Measurements from ENCODE around the gene CDCP2. TPM values are rescaled to one million over a fixed set of nuclear protein-coding genes. Genes with fewer than 3 reads are reported as not detected.

The CDCP2 gene
- total RNA-seq, 1 experiment from 2014 or later = not detected

DNA sequence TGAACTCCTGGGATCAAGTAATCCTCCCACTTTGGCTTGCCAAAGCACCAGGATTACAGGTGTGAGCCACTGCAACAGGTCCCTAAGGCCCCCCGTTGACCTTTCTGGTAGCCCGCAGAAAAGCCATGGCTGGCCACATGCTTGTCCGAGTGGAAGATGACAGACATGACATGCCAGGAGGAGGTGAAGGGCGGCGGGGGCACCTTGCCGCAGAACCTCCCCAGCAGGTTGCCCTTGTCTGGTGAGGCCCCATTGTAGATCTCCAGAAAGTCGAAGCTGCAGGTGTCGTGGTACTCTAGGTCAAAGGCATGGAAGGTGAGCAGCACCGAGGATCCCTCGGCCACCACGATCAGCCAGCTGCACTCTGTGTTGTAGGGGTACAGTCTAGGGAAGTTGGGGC is 8.4 kb downstream of the CDCP2 start:
- Mint-ChIP-seq H3K27me3 (ENCODE audit: low read depth) (no peaks in the 10 kb centered on the region), H3K36me3 (no peaks in the 10 kb centered on the region), H3K27ac (no peak overlapping the region), H3K4me3 (no peak overlapping the region), H3K9me3 (no peaks in the 10 kb centered on the region), H3K4me1 (no peaks in the 10 kb centered on the region)
- no peak for ATAC-seq
- ChIA-PET POLR2A (no interaction called here), CTCF (interaction anchor here (1.2 kb wide), 1 partner anchor 23 kb away, joined by 3 read pairs; no protein-coding TSS in a partner anchor)
- DNase-seq (ENCODE audit: low spot score) = no peak
- TF ChIP-seq FOXP4 (CRISPR knock-in tag; IDR thresholded peaks at IDR 0.05) (no peak), ZNF423 (CRISPR knock-in tag; IDR thresholded peaks at IDR 0.05) (no peak), HMGXB4 (CRISPR knock-in tag; IDR thresholded peaks at IDR 0.05) (no peak), RELA (CRISPR knock-in tag; IDR thresholded peaks at IDR 0.05; ENCODE audit: borderline replicate concordance) (no peak), IRF2 (CRISPR knock-in tag; IDR thresholded peaks at IDR 0.05; ENCODE audit: borderline replicate concordance, low read depth) (no peak), RORB (CRISPR knock-in tag; IDR thresholded peaks at IDR 0.05) (no peak), TP53 (CRISPR knock-in tag; IDR thresholded peaks at IDR 0.05) (no peak), GABPB1 (CRISPR knock-in tag; IDR thresholded peaks at IDR 0.05) (no peak), IRF1 (CRISPR knock-in tag; IDR thresholded peaks at IDR 0.05) (no peak), GTF2I (CRISPR knock-in tag; conservative IDR thresholded peaks at IDR 0.05) (no peak)
- TF ChIP-seq, protein P1, sequence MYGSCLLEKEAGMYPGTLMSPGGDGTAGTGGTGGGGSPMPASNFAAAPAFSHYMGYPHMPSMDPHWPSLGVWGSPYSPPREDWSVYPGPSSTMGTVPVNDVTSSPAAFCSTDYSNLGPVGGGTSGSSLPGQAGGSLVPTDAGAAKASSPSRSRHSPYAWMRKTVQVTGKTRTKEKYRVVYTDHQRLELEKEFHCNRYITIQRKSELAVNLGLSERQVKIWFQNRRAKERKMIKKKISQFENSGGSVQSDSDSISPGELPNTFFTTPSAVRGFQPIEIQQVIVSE (CRISPR knock-in tag; IDR thresholded peaks at IDR 0.05; ENCODE audit: borderline replicate concordance) = no peak

DNA sequence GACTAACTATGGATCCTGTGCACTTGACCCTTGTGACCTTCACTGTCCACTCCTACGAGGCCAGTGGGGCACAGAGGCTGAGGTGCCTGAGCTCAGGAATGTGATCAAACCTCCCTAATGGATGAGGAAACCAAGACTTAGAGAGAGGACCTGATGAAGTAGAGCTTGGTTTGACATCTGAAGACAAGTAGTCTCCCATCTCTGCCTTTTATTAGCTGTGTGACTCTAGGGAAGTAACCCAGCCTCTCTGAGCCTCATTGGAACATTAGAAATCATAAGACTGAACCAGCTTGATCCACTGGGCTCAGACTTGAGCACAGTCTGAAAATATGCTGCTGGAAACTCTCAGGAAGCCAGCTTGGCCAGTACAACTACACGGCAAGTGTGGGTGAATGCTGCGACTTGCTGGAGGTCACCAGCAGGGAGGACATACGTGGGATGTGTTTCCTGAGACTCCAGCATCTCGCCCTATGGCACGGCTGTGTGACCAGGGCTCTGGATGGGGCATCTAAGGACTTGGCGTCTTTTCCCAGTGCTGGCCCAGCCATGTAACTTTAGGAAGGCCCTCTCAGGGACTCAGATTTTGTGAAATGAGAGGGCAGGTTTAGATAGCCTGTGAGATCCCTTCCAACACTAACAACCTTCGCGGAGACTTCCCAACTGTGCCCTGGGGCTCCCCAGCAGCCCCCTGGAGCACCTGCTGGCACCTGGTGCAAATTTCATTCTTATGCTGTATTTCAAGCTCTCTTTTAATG is 10.5 kb downstream of the CDCP2 start:
- no peak overlapping the region for H3K4me3 Mint-ChIP-seq
- TF ChIP-seq, protein P2, sequence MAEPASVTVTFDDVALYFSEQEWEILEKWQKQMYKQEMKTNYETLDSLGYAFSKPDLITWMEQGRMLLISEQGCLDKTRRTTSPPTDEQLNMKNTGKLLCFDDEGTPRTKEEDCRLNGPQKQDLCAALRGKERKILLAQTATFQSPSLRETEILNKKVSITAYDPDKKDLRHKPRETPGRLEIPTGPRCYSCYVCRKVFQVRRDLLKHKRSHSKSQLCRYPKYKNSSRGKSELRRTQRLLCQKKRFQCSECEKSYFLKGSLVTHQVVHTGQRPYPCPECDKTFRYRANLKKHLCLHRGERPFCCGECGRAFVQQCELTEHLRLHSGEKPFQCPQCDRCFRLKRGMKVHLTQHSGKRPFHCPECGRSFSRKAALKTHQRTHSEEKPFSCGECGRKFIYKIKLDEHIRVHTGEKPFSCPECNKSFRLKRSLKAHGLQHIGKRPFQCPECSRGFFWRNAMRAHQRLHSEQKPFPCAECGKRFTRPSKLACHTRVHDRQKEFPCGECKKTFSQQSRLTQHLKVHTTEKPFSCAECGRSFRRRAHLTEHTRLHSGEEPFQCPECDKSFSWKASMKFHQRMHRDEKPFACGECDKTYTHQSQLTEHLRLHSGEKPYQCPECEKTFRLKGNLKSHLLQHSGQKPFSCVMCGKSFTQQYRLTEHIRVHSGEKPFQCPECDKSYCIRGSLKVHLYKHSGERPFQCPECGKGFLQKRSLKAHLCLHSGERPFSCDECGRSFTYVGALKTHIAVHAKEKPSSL (CRISPR knock-in tag; conservative IDR thresholded peaks at IDR 0.05) = no peak
- TF ChIP-seq ZNF671 (CRISPR knock-in tag; IDR thresholded peaks at IDR 0.05) = no peak
- TF ChIP-seq FOXP1 (CRISPR knock-in tag; IDR thresholded peaks at IDR 0.05; ENCODE audit: borderline replicate concordance) = no peak
- no peak for TF ChIP-seq MAX (CRISPR knock-in tag; IDR thresholded peaks at IDR 0.05)
- no peak for TF ChIP-seq ATF3 (CRISPR knock-in tag; conservative IDR thresholded peaks at IDR 0.05)
- no peak for TF ChIP-seq ESRRA (CRISPR knock-in tag; IDR thresholded peaks at IDR 0.05; ENCODE audit: borderline replicate concordance)
- no peak for TF ChIP-seq CREB1 (CRISPR knock-in tag; IDR thresholded peaks at IDR 0.05)
- TF ChIP-seq TEAD4 (CRISPR knock-in tag; IDR thresholded peaks at IDR 0.05) = no peak
- no peak for TF ChIP-seq TCF7 (CRISPR knock-in tag; IDR thresholded peaks at IDR 0.05; ENCODE audit: low read depth)
- no peaks in the 10 kb centered on the region for H3K36me3 Mint-ChIP-seq
- ATAC-seq = no peak
- H3K4me1 Mint-ChIP-seq = peaks cover 2% of the 10 kb centered on the region
- DNase-seq (ENCODE audit: low spot score) = no peak
- ChIA-PET POLR2A (no interaction called here), CTCF (interaction anchor here (0.7 to 1.6 kb wide), 2 partner anchors 21 to 60 kb away, joined by 3 to 4 read pairs; no protein-coding TSS in a partner anchor)
- H3K27me3 Mint-ChIP-seq (ENCODE audit: low read depth) = no peaks in the 10 kb centered on the region
- no peaks in the 10 kb centered on the region for H3K9me3 Mint-ChIP-seq
- H3K27ac Mint-ChIP-seq = no peak overlapping the region

Measured in WTC11 (cell line).